IMR-90 (cell line): ENCODE results near the gene DYDC1. TPM values are rescaled to one million over a fixed set of nuclear protein-coding genes. Genes with fewer than 3 reads are reported as not detected.

Source experiments
- ATAC-seq: fragments of 200-7000 bp; cut with Tn5 transposase; 2 replicates; pipeline ENCODE4 v1.9.1; 2020; ENCODE audit warnings: low read depth, mild to moderate bottlenecking, moderate library complexity
- BruUV-seq: library from RNA; stranded (reverse); fragments of 400-500 nt; replicated peaks from 2 replicates; lab custom pipeline; 2021; lab: Mats Ljungman, UMichigan
- CTCF ChIA-PET: fragments of 300-600 bp; formaldehyde crosslinking; extraction: SDS; loops from one replicate; lab custom pipeline; 2021; ENCODE audit warnings: antibody characterized with exemption; lab: Yijun Ruan, JAX
- POLR2A ChIA-PET: fragments of 300-600 bp; sonication (Branson Sonifier 250); formaldehyde crosslinking; loops from one replicate; lab custom pipeline; 2022; ENCODE audit warnings: antibody characterized with exemption; ENCODE audit not compliant: unreplicated experiment; lab: Charles Lee
- DNase-seq: peaks from one replicate; pipeline ENCODE4 v3.0.0; 2013
- H2AFZ ChIP-seq: replicated peaks from 2 replicates; pipeline ENCODE3; 2013; ENCODE audit warnings: low read length, mild to moderate bottlenecking; ENCODE audit not compliant: poor library complexity
- H2AK5ac ChIP-seq: 2 replicates; pipeline ENCODE4 v1.6.1; 2013; ENCODE audit warnings: low read depth, low read length, inconsistent platforms
- H2AK9ac ChIP-seq: replicated peaks from 2 replicates; pipeline ENCODE3; 2013; ENCODE audit warnings: mild to moderate bottlenecking, low read depth, low read length, moderate library complexity; ENCODE audit not compliant: poor library complexity
- H2BK120ac ChIP-seq: 2 replicates; pipeline ENCODE4 v1.6.1; 2013; ENCODE audit warnings: low read depth, low read length, inconsistent platforms
- H2BK15ac ChIP-seq: 3 replicates; pipeline ENCODE4 v1.6.1; 2013; ENCODE audit warnings: low read depth, low read length, inconsistent platforms
- H2BK20ac ChIP-seq: 2 replicates; pipeline ENCODE4 v1.6.1; 2013; ENCODE audit warnings: low read depth, mild to moderate bottlenecking, inconsistent platforms, low read length, moderate library complexity
- H2BK5ac ChIP-seq: 2 replicates; pipeline ENCODE4 v1.6.1; 2013; ENCODE audit warnings: mild to moderate bottlenecking, low read depth, low read length, inconsistent platforms; ENCODE audit not compliant: poor library complexity, severe bottlenecking
- H3K14ac ChIP-seq: replicated peaks from 2 replicates; pipeline ENCODE4 v1.6.1; 2013; ENCODE audit warnings: low read depth, low read length, inconsistent platforms
- H3K18ac ChIP-seq: 2 replicates; pipeline ENCODE4 v1.6.1; 2013; ENCODE audit warnings: low read depth, low read length, control low read depth
- H3K23ac ChIP-seq: 2 replicates; pipeline ENCODE4 v1.6.1; 2013; ENCODE audit warnings: low read depth, low read length, inconsistent platforms
- H3K27ac ChIP-seq: 2 replicates; pipeline ENCODE4 v1.5.1; 2013; ENCODE audit warnings: mild to moderate bottlenecking, control low read depth, low read length; ENCODE audit not compliant: insufficient read depth
- H3K27me3 ChIP-seq: 2 replicates; pipeline ENCODE4 v1.6.1; 2013; ENCODE audit warnings: low read length; ENCODE audit not compliant: control insufficient read depth, insufficient read depth
- H3K36me3 ChIP-seq: 2 replicates; pipeline ENCODE4 v1.6.1; 2013; ENCODE audit warnings: low read length, mixed read lengths; ENCODE audit not compliant: control insufficient read depth, insufficient read depth
- H3K4ac ChIP-seq: 2 replicates; pipeline ENCODE4 v1.6.1; 2013; ENCODE audit warnings: low read depth, low read length, inconsistent platforms
- H3K4me1 ChIP-seq: 2 replicates; pipeline ENCODE4 v1.6.1; 2013; ENCODE audit warnings: low read length, mixed read lengths; ENCODE audit not compliant: control insufficient read depth, insufficient read depth
- H3K4me2 ChIP-seq: 2 replicates; pipeline ENCODE4 v1.6.1; 2013; ENCODE audit warnings: low read depth, mild to moderate bottlenecking, control low read depth, low read length, moderate library complexity
- H3K4me3 ChIP-seq: 2 replicates; pipeline ENCODE4 v1.5.1; 2013; ENCODE audit warnings: low read depth, mild to moderate bottlenecking, control low read depth, low read length, moderate library complexity; ENCODE audit not compliant: insufficient read depth
- H3K56ac ChIP-seq: 2 replicates; pipeline ENCODE4 v1.6.1; 2013; ENCODE audit warnings: low read length, inconsistent platforms; ENCODE audit not compliant: insufficient read depth; ENCODE audit errors: extremely low read depth
- H3K79me1 ChIP-seq, 2 experiments: 2 replicates each; pipeline ENCODE4 v1.6.1; 2013; ENCODE audit warnings: low read length in 2 of 2, inconsistent platforms in 1 of 2, low read depth in 1 of 2
- H3K9ac ChIP-seq: 2 replicates; pipeline ENCODE4 v1.6.1; 2013; ENCODE audit warnings: low read depth, low read length, control low read depth
- H3K9me1 ChIP-seq: 2 replicates; pipeline ENCODE4 v1.6.1; 2013; ENCODE audit warnings: low read length, inconsistent platforms; ENCODE audit not compliant: insufficient read depth
- H3K9me3 ChIP-seq: 2 replicates; pipeline ENCODE4 v1.6.1; 2013; ENCODE audit warnings: low read length; ENCODE audit not compliant: control insufficient read depth, insufficient read depth
- H4K20me1 ChIP-seq: 2 replicates; pipeline ENCODE4 v1.6.1; 2013; ENCODE audit warnings: low read length, inconsistent platforms; ENCODE audit not compliant: insufficient read depth
- H4K5ac ChIP-seq: 2 replicates; pipeline ENCODE4 v1.6.1; 2013; ENCODE audit warnings: mild to moderate bottlenecking, low read depth, low read length, control low read depth
- H4K8ac ChIP-seq, 2 experiments: 2 replicates each; pipeline ENCODE4 v1.6.1; 2013; ENCODE audit warnings: low read depth in 2 of 2, low read length in 2 of 2, control low read depth in 1 of 2, inconsistent platforms in 1 of 2
- H4K91ac ChIP-seq: 2 replicates; pipeline ENCODE4 v1.6.1; 2013; ENCODE audit warnings: low read depth, low read length, inconsistent platforms; ENCODE audit not compliant: insufficient read depth
- BHLHE40 ChIP-seq: fragments of 150-350 bp; IDR thresholded peaks from 2 replicates; pipeline ENCODE4 v1.6.1; 2016; ENCODE audit warnings: mild to moderate bottlenecking, low read depth, low read length
- CEBPB ChIP-seq: IDR thresholded peaks from 2 replicates; pipeline ENCODE4 v1.6.1; 2012; ENCODE audit warnings: low read depth, low read length, improper control_type of control experiment
- CHD1 ChIP-seq: IDR thresholded peaks from 2 replicates; pipeline ENCODE4 v1.6.1; 2012; ENCODE audit warnings: low read depth, low read length, improper control_type of control experiment
- FOS ChIP-seq: fragments of 150-350 bp; IDR thresholded peaks from 2 replicates; pipeline ENCODE4 v1.6.1; 2016; ENCODE audit warnings: low read depth, low read length
- MAFK ChIP-seq: IDR thresholded peaks from 2 replicates; pipeline ENCODE4 v1.6.1; 2012; ENCODE audit warnings: low read depth, low read length, improper control_type of control experiment
- MAZ ChIP-seq: IDR thresholded peaks from 2 replicates; pipeline ENCODE4 v1.6.1; 2012; ENCODE audit warnings: low read depth, mild to moderate bottlenecking, low read length, improper control_type of control experiment, moderate library complexity, borderline replicate concordance
- MXI1 ChIP-seq: IDR thresholded peaks from 2 replicates; pipeline ENCODE4 v1.6.1; 2012; ENCODE audit warnings: low read depth, mild to moderate bottlenecking, low read length, moderate library complexity, borderline replicate concordance
- NFE2L2 ChIP-seq: fragments of 150-350 bp; IDR thresholded peaks from 2 replicates; pipeline ENCODE4 v1.6.1; 2016; ENCODE audit warnings: low read depth, mild to moderate bottlenecking, low read length
- POLR2A ChIP-seq: IDR thresholded peaks from 2 replicates; pipeline ENCODE4 v1.6.1; 2012; ENCODE audit warnings: mild to moderate bottlenecking, low read depth, low read length
- RAD21 ChIP-seq: IDR thresholded peaks from 2 replicates; pipeline ENCODE4 v1.6.1; 2012; ENCODE audit warnings: low read length, improper control_type of control experiment
- RCOR1 ChIP-seq: IDR thresholded peaks from 2 replicates; pipeline ENCODE4 v1.6.1; 2012; ENCODE audit warnings: mild to moderate bottlenecking, low read length, improper control_type of control experiment; ENCODE audit not compliant: insufficient replicate concordance
- RFX5 ChIP-seq: IDR thresholded peaks from 2 replicates; pipeline ENCODE4 v1.8.0; 2012; ENCODE audit warnings: low read depth, mild to moderate bottlenecking, low read length, moderate library complexity
- SMC3 ChIP-seq: fragments of 150-350 bp; IDR thresholded peaks from 2 replicates; pipeline ENCODE4 v1.6.1; 2016; ENCODE audit warnings: low read depth, mild to moderate bottlenecking, antibody characterized with exemption, low read length, moderate library complexity
- WGBS, 2 experiments: methylation state at CpG; one replicate each; pipeline versions ENCODE4 v1.1.5 to v1.1.7; 2013; ENCODE audit warnings: missing lambda C conversion rate in 2 of 2; ENCODE audit not compliant: insufficient read length in 1 of 2; ENCODE audit errors: extremely low coverage in 2 of 2; 5-methylcytosine and 5-hydroxymethylcytosine counted together
- dilution Hi-C: fragments of 300-500 bp; cut with HindIII; formaldehyde crosslinking; loops from one replicate; pipeline ENCODE4 v1.14.3; 2018; ENCODE audit warnings: low sequenced_read_pairs; ENCODE audit not compliant: unreplicated experiment
- in situ Hi-C: fragments of 300-500 bp; cut with MboI; formaldehyde crosslinking; loops from 3 replicates; pipeline ENCODE4 v1.14.3; 2019; ENCODE audit warnings: low sequenced_read_pairs, inconsistent platforms, mixed read lengths
- intact Hi-C: fragments of 100-400 bp; cut with micrococcal nuclease; formaldehyde crosslinking; loops from 2 replicates; pipeline ENCODE4 v1.10.0; 2022
- polyA plus RNA-seq, 3 experiments: library from polyadenylated mRNA; depleted of rRNA; stranded (reverse); fragments of >200 nt; gene quantifications; 2 replicates each; pipeline ENCODE4 v1.2.3, GENCODE V29; 2012; ENCODE audit warnings: low replicate concordance in 1 of 3
- total RNA-seq: library from RNA; depleted of rRNA; stranded (reverse); fragments of >200 nt; gene quantifications from 2 replicates; pipeline ENCODE4 v1.2.3, GENCODE V29; 2012
- TF ChIP-seq, protein P1 (sequence below): fragments of 150-350 bp; IDR thresholded peaks from 2 replicates; pipeline ENCODE4 v1.6.1; 2016; ENCODE audit warnings: low read depth, mild to moderate bottlenecking, low read length, moderate library complexity, borderline replicate concordance
- TF ChIP-seq, protein P2 (sequence below): fragments of 150-350 bp; IDR thresholded peaks from 2 replicates; pipeline ENCODE4 v1.6.1; 2017; ENCODE audit warnings: mild to moderate bottlenecking, antibody characterized with exemption, low read length, low read depth

Gene DYDC1
- total and polyA plus RNA-seq, 2 of the 4 experiments (the other 2 are of a cell fraction), result not detected

DNA sequence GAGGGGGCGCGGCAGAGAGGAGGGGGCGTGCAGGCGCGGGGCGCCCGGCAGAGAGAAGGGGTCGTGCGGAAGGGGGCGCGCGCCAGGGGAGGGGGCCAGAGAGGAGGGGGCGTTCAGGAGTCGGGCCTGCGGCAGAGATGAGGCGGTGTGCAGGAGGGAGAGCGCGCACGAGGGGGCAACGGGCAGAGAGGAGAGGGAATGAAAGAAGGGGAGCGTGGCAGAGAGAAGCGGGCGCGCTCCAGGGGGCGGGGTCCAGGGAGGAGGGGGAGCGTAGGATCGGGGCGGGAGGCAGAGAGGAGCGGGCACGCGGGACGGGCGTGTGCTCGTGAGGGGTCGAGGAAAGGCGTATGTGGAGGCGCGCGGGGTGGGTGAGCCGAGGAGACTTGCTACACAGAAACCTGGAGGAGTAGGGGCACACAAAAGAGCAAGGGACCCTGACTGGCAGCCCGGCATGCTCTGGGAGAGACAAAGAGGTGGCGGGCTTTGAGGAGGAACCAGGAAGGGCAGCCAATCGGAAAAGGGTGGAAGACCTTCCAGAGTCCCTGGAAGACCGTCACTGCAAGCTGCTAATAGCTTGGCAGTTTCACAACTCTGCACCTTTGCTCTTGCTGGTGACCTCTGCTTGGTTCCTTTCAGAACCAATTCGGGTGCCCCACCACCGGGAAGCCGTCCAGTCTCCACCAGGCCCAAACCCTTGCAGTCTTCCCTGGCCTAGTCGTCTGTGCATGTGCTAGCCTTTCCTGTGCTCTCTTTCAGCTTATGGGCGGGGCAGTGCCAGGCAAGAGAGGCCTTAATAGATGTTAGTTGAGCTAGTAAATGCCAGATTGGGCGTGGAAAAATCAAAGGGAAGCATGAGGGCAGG, 665 bp upstream of the DYDC1 start (continued):
- no peak for TF ChIP-seq MXI1

DNA sequence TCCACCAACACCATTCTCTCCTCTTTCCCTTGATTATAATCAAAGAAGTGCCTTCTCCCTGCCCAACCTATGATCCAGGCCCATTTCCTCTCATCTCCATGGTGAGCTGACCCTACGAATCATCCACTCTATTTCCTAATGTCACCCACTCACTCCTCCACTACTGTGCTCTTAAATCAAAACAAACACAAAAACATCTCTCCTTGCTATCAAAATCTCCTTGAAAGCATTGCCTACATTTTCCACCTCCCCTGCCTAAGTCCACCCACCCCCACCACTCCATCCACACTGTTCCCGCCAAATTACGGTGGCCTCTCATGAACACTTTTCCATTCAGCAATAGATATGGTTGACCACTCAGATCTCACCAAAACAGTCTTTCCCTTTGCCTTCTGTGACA, 5.3 kb downstream of the DYDC1 start:
- CTCF ChIA-PET, result no interaction called here
- 50% methylated on average over 1 of the region's 3 CpGs; no CpG with 5 or more reads in 1 of the 2 experiments for WGBS, 2 experiments
- H2BK15ac ChIP-seq, result no peak overlapping the region
- TF ChIP-seq CHD1, result no peak
- TF ChIP-seq RAD21, result no peak
- TF ChIP-seq, protein P1, sequence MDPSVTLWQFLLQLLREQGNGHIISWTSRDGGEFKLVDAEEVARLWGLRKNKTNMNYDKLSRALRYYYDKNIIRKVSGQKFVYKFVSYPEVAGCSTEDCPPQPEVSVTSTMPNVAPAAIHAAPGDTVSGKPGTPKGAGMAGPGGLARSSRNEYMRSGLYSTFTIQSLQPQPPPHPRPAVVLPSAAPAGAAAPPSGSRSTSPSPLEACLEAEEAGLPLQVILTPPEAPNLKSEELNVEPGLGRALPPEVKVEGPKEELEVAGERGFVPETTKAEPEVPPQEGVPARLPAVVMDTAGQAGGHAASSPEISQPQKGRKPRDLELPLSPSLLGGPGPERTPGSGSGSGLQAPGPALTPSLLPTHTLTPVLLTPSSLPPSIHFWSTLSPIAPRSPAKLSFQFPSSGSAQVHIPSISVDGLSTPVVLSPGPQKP, result no peak
- no peak for TF ChIP-seq FOS
- TF ChIP-seq MXI1, result no peak
- no peak for TF ChIP-seq CEBPB
- no peak for TF ChIP-seq NFE2L2
- no peak for TF ChIP-seq MAFK
- TF ChIP-seq RFX5, result no peak
- no peak for TF ChIP-seq SMC3
- no peak for TF ChIP-seq MAZ
- TF ChIP-seq POLR2A, result no peak
- no peak for TF ChIP-seq BHLHE40
- TF ChIP-seq RCOR1, result no peak
- TF ChIP-seq, protein P2, sequence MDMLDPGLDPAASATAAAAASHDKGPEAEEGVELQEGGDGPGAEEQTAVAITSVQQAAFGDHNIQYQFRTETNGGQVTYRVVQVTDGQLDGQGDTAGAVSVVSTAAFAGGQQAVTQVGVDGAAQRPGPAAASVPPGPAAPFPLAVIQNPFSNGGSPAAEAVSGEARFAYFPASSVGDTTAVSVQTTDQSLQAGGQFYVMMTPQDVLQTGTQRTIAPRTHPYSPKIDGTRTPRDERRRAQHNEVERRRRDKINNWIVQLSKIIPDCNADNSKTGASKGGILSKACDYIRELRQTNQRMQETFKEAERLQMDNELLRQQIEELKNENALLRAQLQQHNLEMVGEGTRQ, result no peak

More for the DNA sequence above, 5.3 kb downstream of the DYDC1 start:
- Histone ChIP-seq H2AK9ac (no peak overlapping the region), H2BK20ac (no peak overlapping the region), H3K4me2 (no peak overlapping the region), H4K20me1 (no peaks in the 10 kb centered on the region), H3K23ac (no peak overlapping the region), H2AK5ac (no peak overlapping the region), H3K18ac (no peak overlapping the region), H3K27ac (no peak overlapping the region), H3K4me1 (no peaks in the 10 kb centered on the region), H3K56ac (no peak overlapping the region), H3K79me1 (no peaks in the 10 kb centered on the region), H3K27me3 (peaks cover 6% of the 10 kb centered on the region), H4K91ac (no peak overlapping the region), H2AFZ (no peak overlapping the region), H4K8ac (no peak overlapping the region), H3K9me1 (no peaks in the 10 kb centered on the region), H3K36me3 (no peaks in the 10 kb centered on the region), H2BK5ac (no peak overlapping the region), H2BK120ac (no peak overlapping the region), H3K9ac (no peak overlapping the region), H3K4me3 (no peak overlapping the region), H3K14ac (no peak overlapping the region), H3K9me3 (no peaks in the 10 kb centered on the region), H3K4ac (no peak overlapping the region), H4K5ac (no peak overlapping the region)
- in situ Hi-C loops, result no loop called here
- dilution Hi-C loops, result no loop called here
- POLR2A ChIA-PET, result no interaction called here
- ATAC-seq (no peak), DNase-seq (no peak)
- intact Hi-C loops, result no loop called here
- BruUV-seq, result no TSS peak
